Prostate gland (tissue), 2 donors: ENCODE results near the gene WDFY2. TPM values are rescaled to one million over a fixed set of nuclear protein-coding genes. Genes with fewer than 3 reads are reported as not detected.

Experiments used
- DNase-seq: peaks from one replicate; pipeline ENCODE4 v3.0.0-alpha.2; 2019; ENCODE audit warnings: low spot score
- H3K27ac ChIP-seq, 2 donors: fragments of 200-600 bp; sonication (generic); 2 replicates each; pipeline ENCODE4 v1.5.1; 2017 to 2019
- H3K27me3 ChIP-seq: fragments of 200-600 bp; sonication (generic); replicated peaks from 2 replicates; pipeline ENCODE4 v1.5.1; 2019; ENCODE audit not compliant: insufficient read depth
- H3K36me3 ChIP-seq, 2 donors: fragments of 200-600 bp; sonication (generic); 1 replicate in 1 of 2; 2 replicates in 1 of 2; pipeline versions ENCODE4 v1.5.1 to v1.8.1; 2017 to 2019
- H3K4me1 ChIP-seq: fragments of 200-600 bp; sonication (generic); replicated peaks from 2 replicates; pipeline ENCODE4 v1.5.1; 2019
- H3K4me3 ChIP-seq, 2 donors: fragments of 200-600 bp; sonication (generic); 2 replicates each; pipeline ENCODE4 v1.5.1; 2017 to 2019
- H3K9me3 ChIP-seq: fragments of 200-600 bp; sonication (generic); 2 replicates; pipeline ENCODE4 v1.5.1; 2017
- CTCF ChIP-seq, 4 experiments: fragments of 200-600 bp in 2 of 4; fragments of 450-650 bp in 2 of 4; sonication (generic) in 2 of 4; IDR thresholded peaks; 1 replicate in 3 of 4; 2 replicates in 1 of 4; pipeline ENCODE4 v1.5.1; 2016 to 2019; ENCODE audit warnings: antibody characterized with exemption in 4 of 4, mild to moderate bottlenecking in 2 of 4, moderate library complexity in 2 of 4
- POLR2A ChIP-seq: fragments of 450-650 bp; IDR thresholded peaks from one replicate; pipeline ENCODE4 v1.6.1; 2016; ENCODE audit warnings: antibody characterized with exemption, mild to moderate bottlenecking
- POLR2AphosphoS5 ChIP-seq: sonication (generic); formaldehyde crosslinking; IDR thresholded peaks from one replicate; pipeline ENCODE4 v1.6.1; 2017; ENCODE audit warnings: antibody characterized with exemption
- WGBS: methylation state at CpG from one replicate; pipeline ENCODE4 v1.1.5; 2018; 5-methylcytosine and 5-hydroxymethylcytosine counted together
- intact Hi-C: fragments of 100-400 bp; cut with DNase I; formaldehyde crosslinking; loops from one replicate; pipeline ENCODE4 v1.14.2; 2022
- total RNA-seq, 2 donors: library from RNA; depleted of rRNA; stranded (reverse); fragments of >200 nt; gene quantifications; one replicate each; pipeline ENCODE4 v1.1.0, GENCODE V29; 2016

Gene WDFY2
- total RNA-seq, 2 donors from 2014 or later = 7.9 to 23.2 TPM

GRCh38 chr13:51805925-51806324, 221.7 kb downstream of the WDFY2 start:
- TF ChIP-seq POLR2AphosphoS5 (no peak), CTCF (IDR thresholded peaks at IDR 0.05) (no peak), POLR2A (no peak)
- intact Hi-C loops = no loop called here
- Histone ChIP-seq H3K27ac (no peak overlapping the region), H3K27me3 (no peaks in the 10 kb centered on the region), H3K9me3 (no peaks in the 10 kb centered on the region), H3K4me3 (no peak overlapping the region), H3K4me1 (peaks cover 18% of the 10 kb centered on the region), H3K36me3 (no peaks in the 10 kb centered on the region)
- 84% methylated on average over 2 of the region's 2 CpGs for WGBS
- no peak for DNase-seq

- peaks cover 16% of the 10 kb centered on the region for H3K4me1 ChIP-seq
- H3K4me3 ChIP-seq = no peak overlapping the region
- H3K27ac ChIP-seq = no peak overlapping the region
- no peaks in the 10 kb centered on the region for H3K27me3 ChIP-seq
- no peaks in the 10 kb centered on the region for H3K36me3 ChIP-seq
- intact Hi-C loops = no loop called here
- no peak for DNase-seq
- TF ChIP-seq CTCF (IDR thresholded peaks at IDR 0.05) = no peak
- TF ChIP-seq POLR2A = no peak
- TF ChIP-seq POLR2AphosphoS5 = no peak
- WGBS = 48% methylated on average over 2 of the region's 2 CpGs
- H3K9me3 ChIP-seq = no peaks in the 10 kb centered on the region
Observed at GRCh38 chr13:51806566-51806965, 222.3 kb downstream of the WDFY2 start.

- H3K4me1 ChIP-seq = peaks cover 13% of the 10 kb centered on the region
- H3K27ac ChIP-seq = no peak overlapping the region
- H3K27me3 ChIP-seq = no peaks in the 10 kb centered on the region
- H3K9me3 ChIP-seq = no peaks in the 10 kb centered on the region
- H3K4me3 ChIP-seq = no peak overlapping the region
- DNase-seq = no peak
- intact Hi-C loops = no loop called here
- 75% methylated on average over 5 of the region's 5 CpGs for WGBS
- TF ChIP-seq POLR2A (no peak), POLR2AphosphoS5 (no peak), CTCF (IDR thresholded peaks at IDR 0.05) (no peak)
- no peaks in the 10 kb centered on the region for H3K36me3 ChIP-seq
Observed at GRCh38 chr13:51807041-51807440, 222.8 kb downstream of the WDFY2 start.

GRCh38 chr13:51808811-51809210, 224.5 kb downstream of the WDFY2 start:
- Histone ChIP-seq H3K27me3 (no peaks in the 10 kb centered on the region), H3K27ac (no peak overlapping the region), H3K36me3 (no peaks in the 10 kb centered on the region), H3K9me3 (no peaks in the 10 kb centered on the region), H3K4me3 (no peak overlapping the region), H3K4me1 (peaks cover 5% of the 10 kb centered on the region)
- intact Hi-C loops = no loop called here
- no peak for TF ChIP-seq POLR2A
- TF ChIP-seq CTCF (IDR thresholded peaks at IDR 0.05) = no peak
- no peak for TF ChIP-seq POLR2AphosphoS5
- DNase-seq = no peak

GRCh38 chr13:51811046-51811445, 226.8 kb downstream of the WDFY2 start:
- Histone ChIP-seq H3K27me3 (no peaks in the 10 kb centered on the region), H3K36me3 (no peaks in the 10 kb centered on the region), H3K9me3 (no peaks in the 10 kb centered on the region), H3K27ac (no peak overlapping the region), H3K4me3 (no peak overlapping the region), H3K4me1 (no peaks in the 10 kb centered on the region)
- 76% methylated on average over 12 of the region's 12 CpGs for WGBS
- DNase-seq = no peak
- TF ChIP-seq CTCF (IDR thresholded peaks at IDR 0.05) (no peak), POLR2A (no peak), POLR2AphosphoS5 (no peak)
- intact Hi-C loops = loop anchor here (10.0 kb wide), 2 partner anchors 204 to 314 kb away; partner anchors contain the start of genes ALG11, ATP7B and NEK5
